Esophagus muscularis mucosa (tissue), 4 donors: ENCODE results near the gene JAKMIP3. TPM values are rescaled to one million over a fixed set of nuclear protein-coding genes. Genes with fewer than 3 reads are reported as not detected.

Experiments used
- DNase-seq: peaks from one replicate; pipeline ENCODE4 v3.0.0-alpha.2; 2017; ENCODE audit errors: extremely low spot score
- H3K27ac ChIP-seq, 4 donors: fragments of 200-600 bp; sonication (generic); replicated peaks in 1 of 4; 1 replicate in 3 of 4; 2 replicates in 1 of 4; pipeline ENCODE4 v1.5.1; 2016 to 2019; ENCODE audit warnings: mild to moderate bottlenecking in 1 of 4
- H3K27me3 ChIP-seq, 4 donors: fragments of 200-600 bp; sonication (generic); one replicate each; pipeline versions ENCODE4 v1.5.1 to v1.6.0; 2016 to 2019
- H3K36me3 ChIP-seq, 4 donors: fragments of 200-600 bp; sonication (generic); one replicate each; pipeline ENCODE4 v1.5.1; 2016 to 2019
- H3K4me1 ChIP-seq, 4 donors: fragments of 200-600 bp; sonication (generic); one replicate each; pipeline ENCODE4 v1.5.1; 2016 to 2019
- H3K4me3 ChIP-seq, 4 donors: fragments of 200-600 bp; sonication (generic); 1 replicate in 2 of 4; 2 replicates in 2 of 4; pipeline ENCODE4 v1.5.1; 2016 to 2019; ENCODE audit warnings: mild to moderate bottlenecking in 4 of 4, moderate library complexity in 1 of 4
- H3K9me3 ChIP-seq, 4 donors: fragments of 200-600 bp; sonication (generic); 1 replicate in 3 of 4; 2 replicates in 1 of 4; pipeline ENCODE4 v1.5.1; 2016 to 2019
- EP300 ChIP-seq: sonication (generic); formaldehyde crosslinking; IDR thresholded peaks from one replicate; pipeline ENCODE4 v1.6.1; 2017; ENCODE audit warnings: antibody characterized with exemption
- POLR2A ChIP-seq: fragments of 450-650 bp; IDR thresholded peaks from one replicate; pipeline ENCODE4 v1.6.1; 2017; ENCODE audit warnings: antibody characterized with exemption, moderate library complexity, mild to moderate bottlenecking, low read depth
- POLR2AphosphoS5 ChIP-seq, 2 donors: sonication (generic); formaldehyde crosslinking; IDR thresholded peaks; one replicate each; pipeline ENCODE4 v1.6.1; 2017; ENCODE audit warnings: antibody characterized with exemption in 2 of 2
- WGBS: methylation state at CpG from one replicate; pipeline ENCODE4 v1.1.5; 2018; 5-methylcytosine and 5-hydroxymethylcytosine counted together
- intact Hi-C: fragments of 100-400 bp; cut with DNase I; formaldehyde crosslinking; loops from one replicate; pipeline ENCODE4 v1.15.1; 2023
- total RNA-seq, 4 donors: library from RNA; depleted of rRNA; stranded (reverse); fragments of >200 nt; gene quantifications; one replicate each; pipeline versions ENCODE4 v1.1.0 to v1.2.1, GENCODE V29; 2016
- TF ChIP-seq, protein P1 (sequence below), 3 experiments: fragments of 200-600 bp in 2 of 3; fragments of 450-650 bp in 1 of 3; sonication (generic) in 2 of 3; IDR thresholded peaks; one replicate each; pipeline ENCODE4 v1.5.1; 2017 to 2019; ENCODE audit warnings: antibody characterized with exemption in 3 of 3, mild to moderate bottlenecking in 2 of 3, moderate library complexity in 1 of 3

JAKMIP3 gene
- total RNA-seq, 4 donors from 2014 or later = 0.66 to 1.6 (median 0.97) TPM

DNA sequence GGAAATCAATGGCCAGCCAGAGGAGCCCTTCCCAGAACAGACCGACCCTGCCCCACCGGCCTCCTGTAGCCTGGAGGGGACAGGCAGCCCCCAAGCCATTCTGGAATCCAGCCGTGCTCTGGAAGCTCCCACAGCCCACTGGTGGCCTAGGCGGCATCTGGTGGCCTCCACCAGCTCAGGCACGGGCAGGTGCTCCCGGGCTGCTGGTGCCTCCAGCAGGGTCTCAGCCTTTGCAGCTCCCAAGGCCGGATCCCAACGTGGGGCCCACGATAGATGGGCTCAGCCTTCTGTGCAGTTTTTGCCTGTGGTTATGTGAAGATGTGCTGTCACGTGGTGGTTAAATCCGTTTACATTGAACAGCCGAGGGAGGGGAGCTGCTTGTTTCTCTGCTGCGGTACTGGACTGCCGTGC lies 44.4 kb downstream of the JAKMIP3 start:
- TF ChIP-seq, protein P1, sequence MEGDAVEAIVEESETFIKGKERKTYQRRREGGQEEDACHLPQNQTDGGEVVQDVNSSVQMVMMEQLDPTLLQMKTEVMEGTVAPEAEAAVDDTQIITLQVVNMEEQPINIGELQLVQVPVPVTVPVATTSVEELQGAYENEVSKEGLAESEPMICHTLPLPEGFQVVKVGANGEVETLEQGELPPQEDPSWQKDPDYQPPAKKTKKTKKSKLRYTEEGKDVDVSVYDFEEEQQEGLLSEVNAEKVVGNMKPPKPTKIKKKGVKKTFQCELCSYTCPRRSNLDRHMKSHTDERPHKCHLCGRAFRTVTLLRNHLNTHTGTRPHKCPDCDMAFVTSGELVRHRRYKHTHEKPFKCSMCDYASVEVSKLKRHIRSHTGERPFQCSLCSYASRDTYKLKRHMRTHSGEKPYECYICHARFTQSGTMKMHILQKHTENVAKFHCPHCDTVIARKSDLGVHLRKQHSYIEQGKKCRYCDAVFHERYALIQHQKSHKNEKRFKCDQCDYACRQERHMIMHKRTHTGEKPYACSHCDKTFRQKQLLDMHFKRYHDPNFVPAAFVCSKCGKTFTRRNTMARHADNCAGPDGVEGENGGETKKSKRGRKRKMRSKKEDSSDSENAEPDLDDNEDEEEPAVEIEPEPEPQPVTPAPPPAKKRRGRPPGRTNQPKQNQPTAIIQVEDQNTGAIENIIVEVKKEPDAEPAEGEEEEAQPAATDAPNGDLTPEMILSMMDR (IDR thresholded peaks at IDR 0.05) = no peak
- no peak for TF ChIP-seq POLR2A
- no peak for TF ChIP-seq EP300
- no peak for TF ChIP-seq POLR2AphosphoS5 (IDR thresholded peaks at IDR 0.05)
- DNase-seq = no peak

DNA sequence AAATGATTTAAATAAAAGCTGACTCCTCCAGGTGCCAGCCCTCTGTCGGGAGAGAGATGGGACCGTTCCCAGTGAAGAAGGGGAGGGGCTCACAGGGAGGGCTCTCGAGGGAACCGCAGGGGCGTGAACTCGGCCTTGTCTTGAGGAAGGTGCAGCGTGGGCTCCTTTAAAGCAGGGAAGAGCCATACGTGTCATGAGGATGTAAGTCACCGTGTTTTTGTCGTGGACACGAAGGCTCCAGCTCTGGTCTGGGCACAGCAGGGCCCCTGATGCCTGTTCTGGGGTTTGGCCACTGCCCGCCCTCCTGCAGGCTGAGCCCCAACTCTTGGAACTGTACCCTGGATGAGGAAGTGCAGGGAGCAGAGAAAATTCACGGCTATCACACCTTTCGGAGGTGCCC lies 45.0 kb downstream of the JAKMIP3 start:
- no peaks in the 10 kb centered on the region for H3K9me3 ChIP-seq
- H3K27ac ChIP-seq = no peak overlapping the region
- H3K4me3 ChIP-seq = no peak overlapping the region
- H3K36me3 ChIP-seq = peaks cover 0 to 6% (median 0%) of the 10 kb centered on the region in 4 donors
- WGBS = 71% methylated on average over 14 of the region's 14 CpGs
- TF ChIP-seq, protein P1 (IDR thresholded peaks at IDR 0.05) = no peak
- TF ChIP-seq POLR2A (no peak), EP300 (no peak), POLR2AphosphoS5 (IDR thresholded peaks at IDR 0.05) (no peak)
- no peaks in the 10 kb centered on the region for H3K27me3 ChIP-seq
- no peak for DNase-seq
- peaks cover 0 to 6% (median 0%) of the 10 kb centered on the region in 4 donors for H3K4me1 ChIP-seq
- intact Hi-C loops = no loop called here

More for the DNA sequence above, 44.4 kb downstream of the JAKMIP3 start:
- no peak overlapping the region for H3K4me3 ChIP-seq
- no peaks in the 10 kb centered on the region for H3K27me3 ChIP-seq
- H3K36me3 ChIP-seq = peaks cover 0 to 6% (median 0%) of the 10 kb centered on the region in 4 donors
- no peak overlapping the region for H3K27ac ChIP-seq
- WGBS = 63% methylated on average over 12 of the region's 14 CpGs
- H3K9me3 ChIP-seq = no peaks in the 10 kb centered on the region
- peaks cover 0 to 6% (median 0%) of the 10 kb centered on the region in 4 donors for H3K4me1 ChIP-seq
- intact Hi-C loops = no loop called here

DNA sequence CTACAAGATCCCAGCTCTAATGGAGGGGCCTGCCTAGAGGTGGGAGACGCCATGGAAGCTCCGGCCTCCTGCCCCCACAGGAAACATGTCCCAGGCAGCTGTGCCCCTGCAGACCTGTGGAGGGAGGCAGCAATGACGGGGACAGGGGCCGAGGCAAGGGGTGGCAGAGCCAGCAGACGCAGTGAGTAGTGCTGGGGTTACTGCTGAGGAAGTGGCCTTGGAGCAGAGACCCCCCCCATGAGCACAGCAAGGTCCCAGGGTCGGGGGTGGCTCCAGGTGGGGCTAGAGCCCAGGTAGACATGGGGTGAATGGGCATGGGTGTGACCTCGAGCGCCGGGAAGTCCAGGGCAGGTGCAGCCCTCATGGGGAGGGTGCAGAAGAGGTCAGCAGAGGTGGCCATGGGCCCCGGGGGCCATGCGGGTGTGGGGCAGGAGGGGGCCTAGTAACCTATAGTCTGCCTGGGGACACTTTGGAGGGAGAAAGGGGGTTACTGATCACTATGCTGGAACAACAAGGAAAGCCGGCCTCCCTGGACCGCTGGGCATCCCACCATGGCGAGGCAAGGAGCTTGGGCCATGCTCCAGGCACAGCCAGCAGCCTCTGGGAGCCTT lies 45.5 kb downstream of the JAKMIP3 start:
- no peak overlapping the region for H3K4me3 ChIP-seq
- intact Hi-C loops = no loop called here
- DNase-seq = no peak
- TF ChIP-seq POLR2A (no peak), EP300 (no peak), POLR2AphosphoS5 (IDR thresholded peaks at IDR 0.05) (no peak)
- TF ChIP-seq, protein P1 (IDR thresholded peaks at IDR 0.05) = no peak
- no peak overlapping the region for H3K27ac ChIP-seq
- H3K27me3 ChIP-seq = no peaks in the 10 kb centered on the region
- no peaks in the 10 kb centered on the region for H3K9me3 ChIP-seq
- peaks cover 0 to 6% (median 0%) of the 10 kb centered on the region in 4 donors for H3K4me1 ChIP-seq
- WGBS = 77% methylated on average over 14 of the region's 14 CpGs
- peaks cover 0 to 5% (median 0%) of the 10 kb centered on the region in 4 donors for H3K36me3 ChIP-seq

DNA sequence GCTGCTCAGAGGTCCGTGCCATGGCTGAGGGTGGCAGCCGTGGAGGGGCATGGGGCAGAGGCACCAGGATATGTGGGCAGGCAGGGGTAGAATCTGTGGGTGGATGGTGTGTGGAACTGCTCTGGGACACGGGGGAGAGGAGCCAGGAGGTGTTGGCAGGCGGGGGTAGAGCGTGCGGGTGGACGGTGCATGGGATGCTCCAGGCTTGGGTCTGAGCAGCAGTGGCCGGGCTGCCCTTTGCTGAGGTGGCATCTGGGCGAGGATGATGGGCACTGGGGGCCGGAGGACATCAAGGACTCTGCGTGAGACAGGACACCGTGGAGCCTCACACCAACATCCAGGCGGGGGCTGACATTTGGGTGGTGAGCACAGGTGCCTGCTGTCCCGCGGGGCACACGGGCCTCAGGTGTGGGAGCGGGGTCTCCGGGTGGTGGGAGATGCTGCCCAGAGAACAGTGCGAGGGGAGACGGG lies 46.2 kb downstream of the JAKMIP3 start:
- intact Hi-C loops = no loop called here
- peaks cover 0 to 6% (median 0%) of the 10 kb centered on the region in 4 donors for H3K4me1 ChIP-seq
- H3K4me3 ChIP-seq = no peak overlapping the region
- H3K27me3 ChIP-seq = no peaks in the 10 kb centered on the region
- TF ChIP-seq, protein P1 (IDR thresholded peaks at IDR 0.05) = no peak
- TF ChIP-seq EP300 (no peak), POLR2AphosphoS5 (IDR thresholded peaks at IDR 0.05) (no peak)
- no peak overlapping the region for H3K27ac ChIP-seq
- DNase-seq = no peak
- WGBS = 92% methylated on average over 17 of the region's 20 CpGs
- H3K9me3 ChIP-seq = no peaks in the 10 kb centered on the region
- peaks cover 0 to 3% (median under 1%) of the 10 kb centered on the region in 4 donors for H3K36me3 ChIP-seq
